ENCODE data around the gene STUM.
"Not testable (repeated sequence)": the region's sequence is repeated elsewhere in the genome, so short reads cannot be mapped to it uniquely, and the experiment has no call there.

The STUM gene

DNA sequence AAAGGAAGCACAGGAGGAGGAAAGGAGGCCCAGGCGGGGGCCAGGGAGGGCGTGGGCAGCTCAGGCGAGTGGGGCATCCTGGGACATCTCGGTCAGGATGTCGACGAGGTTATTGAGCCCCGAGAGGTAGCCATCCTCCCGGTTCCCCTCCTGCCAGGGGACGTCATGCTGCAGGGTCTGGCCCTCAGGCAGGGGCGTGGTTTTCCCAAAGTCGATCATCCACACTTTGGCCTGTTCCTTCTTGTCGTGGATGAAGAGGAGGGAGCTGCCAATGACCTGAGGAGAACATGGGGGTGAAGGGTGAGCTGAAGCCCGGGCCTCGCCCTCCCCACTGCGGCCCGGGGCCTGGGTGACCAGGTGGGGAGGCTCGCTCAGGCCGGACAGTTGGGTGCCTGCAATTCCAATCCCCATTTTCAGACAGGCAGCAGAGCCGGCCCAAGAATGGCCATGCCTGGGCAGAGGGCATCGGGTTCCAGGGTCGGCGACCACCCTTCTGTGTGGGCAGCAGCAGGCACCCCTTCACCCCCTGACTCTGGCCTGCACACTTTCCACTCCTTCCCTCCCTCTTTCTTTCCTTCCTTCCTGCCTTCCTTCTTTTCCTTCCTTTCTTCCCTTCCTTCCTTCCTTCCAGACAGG is 86.2 kb downstream of the STUM start:
- DNase-seq = no peak
- peak overlapping the region; percentile 47 for H3K27ac ChIP-seq (ENCODE audit: insufficient read depth, low read length, poor library complexity, severe bottlenecking)
- H3K36me3 ChIP-seq (ENCODE audit: control insufficient read depth, insufficient read depth, low read length) = peaks cover 64% of the 10 kb centered on the region
- H3K9me3 ChIP-seq (ENCODE audit: control insufficient read depth, low read length) = no peaks in the 10 kb centered on the region
- H3K4me1 ChIP-seq (ENCODE audit: control insufficient read depth, insufficient read depth, low read length, poor library complexity, severe bottlenecking) = peaks cover 40% of the 10 kb centered on the region
- H3K4me3 ChIP-seq (ENCODE audit: insufficient read depth, low read depth, low read length, poor library complexity, severe bottlenecking) = peak overlapping the region; percentile 37
- no peaks in the 10 kb centered on the region for H3K27me3 ChIP-seq (replicated peaks; ENCODE audit: control insufficient read depth, insufficient read depth, low read length, poor library complexity, severe bottlenecking)

DNA sequence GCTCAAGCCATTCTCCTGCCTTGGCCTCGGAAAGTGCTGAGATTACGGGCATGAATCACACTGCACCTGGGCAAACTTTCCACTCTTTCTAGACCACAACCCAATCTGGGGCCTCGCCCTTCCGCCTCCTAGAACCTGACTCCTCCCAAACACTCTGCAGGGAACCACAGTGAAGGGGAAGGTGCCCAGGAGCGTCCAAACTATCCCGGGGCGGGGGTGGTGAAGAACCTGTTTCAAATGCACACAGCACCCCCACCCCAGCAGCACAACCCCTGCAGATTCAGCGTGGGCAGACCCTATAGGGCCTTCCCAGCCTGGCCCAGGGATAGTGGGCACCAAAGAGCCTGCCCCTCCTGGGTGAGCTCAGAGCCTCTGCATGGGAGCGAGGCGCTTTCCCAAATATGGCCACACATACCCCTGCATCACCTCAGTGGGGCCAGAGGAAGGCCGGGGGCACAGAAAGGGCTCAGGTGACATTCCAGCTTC is 86.9 kb downstream of the STUM start:
- peak; percentile 29 to 38 (median 31) for DNase-seq
- Histone ChIP-seq H3K4me1 (ENCODE audit: control insufficient read depth, insufficient read depth, low read length, poor library complexity, severe bottlenecking) (peaks cover 40% of the 10 kb centered on the region), H3K4me3 (ENCODE audit: insufficient read depth, low read depth, low read length, poor library complexity, severe bottlenecking) (peak overlapping the region; percentile 37)

DNA sequence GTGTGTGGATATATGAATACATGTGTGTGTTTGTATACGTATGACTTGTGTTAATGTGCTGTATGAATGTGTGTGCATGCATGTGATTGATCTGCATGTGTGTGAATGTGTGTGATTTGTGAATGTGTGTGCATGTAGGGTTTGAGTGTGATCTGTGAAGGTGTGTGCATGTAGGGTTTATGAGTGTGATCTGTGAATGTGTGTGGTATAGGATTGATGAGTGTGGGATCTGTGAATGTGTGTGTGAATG is 88.2 kb downstream of the STUM start:
- H3K27me3 ChIP-seq (replicated peaks; ENCODE audit: control insufficient read depth, insufficient read depth, low read length, poor library complexity, severe bottlenecking) = no peaks in the 10 kb centered on the region
- no peak overlapping the region for H3K4me3 ChIP-seq (ENCODE audit: insufficient read depth, low read depth, low read length, poor library complexity, severe bottlenecking)
- peaks cover 40% of the 10 kb centered on the region for H3K4me1 ChIP-seq (ENCODE audit: control insufficient read depth, insufficient read depth, low read length, poor library complexity, severe bottlenecking)
- peaks cover 73% of the 10 kb centered on the region for H3K36me3 ChIP-seq (ENCODE audit: control insufficient read depth, insufficient read depth, low read length)
- H3K27ac ChIP-seq (ENCODE audit: insufficient read depth, low read length, poor library complexity, severe bottlenecking) = no peak overlapping the region
- H3K9me3 ChIP-seq (ENCODE audit: control insufficient read depth, low read length) = no peaks in the 10 kb centered on the region
- no peak for DNase-seq

More for the DNA sequence above, 86.9 kb downstream of the STUM start:
- H3K9me3 ChIP-seq (ENCODE audit: control insufficient read depth, low read length) = no peaks in the 10 kb centered on the region
- H3K27me3 ChIP-seq (replicated peaks; ENCODE audit: control insufficient read depth, insufficient read depth, low read length, poor library complexity, severe bottlenecking) = no peaks in the 10 kb centered on the region
- peak overlapping the region; percentile 47 for H3K27ac ChIP-seq (ENCODE audit: insufficient read depth, low read length, poor library complexity, severe bottlenecking)
- peaks cover 71% of the 10 kb centered on the region for H3K36me3 ChIP-seq (ENCODE audit: control insufficient read depth, insufficient read depth, low read length)

DNA sequence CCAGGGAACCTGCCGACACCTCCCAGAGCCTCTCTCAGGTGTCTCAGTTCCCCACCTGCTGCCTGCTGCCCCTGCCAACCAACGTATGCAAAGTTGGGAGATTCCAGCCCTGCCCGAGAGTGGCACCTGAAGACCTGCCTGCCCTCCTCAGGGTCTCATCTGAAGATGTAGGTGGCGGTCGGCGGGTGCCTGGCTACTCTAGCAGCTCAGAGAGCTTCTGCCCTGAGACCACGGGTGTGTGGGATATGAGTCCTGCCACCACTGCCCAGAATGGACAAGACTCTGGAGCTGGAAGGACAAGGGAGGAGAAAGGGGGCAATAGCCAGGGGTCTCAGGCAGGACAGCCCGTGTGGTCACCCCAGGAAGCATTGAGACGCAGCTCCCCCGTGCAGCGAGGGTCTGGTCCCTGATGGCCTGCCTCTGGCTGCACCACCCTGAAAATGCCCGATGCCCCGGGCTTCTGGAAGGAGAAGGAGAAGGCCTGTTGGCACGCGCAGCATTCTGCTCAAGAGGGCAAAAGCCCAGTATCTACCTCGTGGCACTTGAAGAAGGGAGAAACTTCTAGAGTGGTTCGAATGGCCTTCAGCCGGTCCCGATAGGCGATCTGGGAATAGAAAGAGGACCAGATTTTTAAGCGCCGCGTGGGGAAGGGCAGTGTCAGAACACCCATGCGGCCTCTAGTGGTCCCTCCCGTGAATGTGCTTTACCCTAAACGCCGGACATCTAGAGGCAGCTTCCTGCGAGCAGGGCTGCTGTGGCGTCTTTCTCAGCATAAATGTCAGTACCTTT is 88.8 kb downstream of the STUM start:
- no peaks in the 10 kb centered on the region for H3K9me3 ChIP-seq (ENCODE audit: control insufficient read depth, low read length)
- H3K4me3 ChIP-seq (ENCODE audit: insufficient read depth, low read depth, low read length, poor library complexity, severe bottlenecking) = no peak overlapping the region
- peaks cover 41% of the 10 kb centered on the region for H3K4me1 ChIP-seq (ENCODE audit: control insufficient read depth, insufficient read depth, low read length, poor library complexity, severe bottlenecking)
- H3K27me3 ChIP-seq (replicated peaks; ENCODE audit: control insufficient read depth, insufficient read depth, low read length, poor library complexity, severe bottlenecking) = no peaks in the 10 kb centered on the region
- H3K27ac ChIP-seq (ENCODE audit: insufficient read depth, low read length, poor library complexity, severe bottlenecking) = peak overlapping the region; percentile 11
- peaks cover 74% of the 10 kb centered on the region for H3K36me3 ChIP-seq (ENCODE audit: control insufficient read depth, insufficient read depth, low read length)
- no peak for DNase-seq

DNA sequence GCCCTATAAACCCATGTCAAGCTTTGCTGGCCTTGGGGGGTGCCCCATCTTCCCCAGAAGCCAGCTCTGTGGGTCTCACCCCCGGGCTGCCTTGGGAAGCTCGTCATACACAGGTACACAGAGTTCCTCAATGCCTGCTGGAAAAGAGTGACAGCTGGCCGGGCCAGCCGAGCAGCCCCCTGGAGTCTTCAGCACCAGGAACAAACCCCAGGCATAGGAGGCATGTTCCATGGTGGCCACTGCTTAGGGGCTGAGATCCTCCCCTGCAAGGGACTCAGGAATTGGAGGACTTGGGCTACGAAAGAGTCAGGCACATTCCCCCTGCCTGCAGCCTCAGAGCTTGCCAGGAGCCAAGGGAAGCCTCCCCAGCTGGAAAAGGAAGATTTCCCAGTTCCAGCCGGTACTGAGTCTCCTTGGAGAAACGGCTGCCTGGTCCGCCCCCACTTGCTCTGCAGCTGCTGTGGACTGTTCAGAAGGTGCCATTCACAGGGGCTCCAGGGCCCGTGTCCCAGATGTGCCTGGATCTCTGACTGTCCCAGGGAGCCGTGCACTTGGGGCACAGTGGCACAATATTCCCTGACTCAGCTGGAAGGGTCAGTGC is 89.5 kb downstream of the STUM start:
- no peak for DNase-seq
- Histone ChIP-seq H3K36me3 (ENCODE audit: control insufficient read depth, insufficient read depth, low read length) (peaks cover 75% of the 10 kb centered on the region), H3K27ac (ENCODE audit: insufficient read depth, low read length, poor library complexity, severe bottlenecking) (peak overlapping the region; percentile 11), H3K9me3 (ENCODE audit: control insufficient read depth, low read length) (no peaks in the 10 kb centered on the region), H3K27me3 (replicated peaks; ENCODE audit: control insufficient read depth, insufficient read depth, low read length, poor library complexity, severe bottlenecking) (no peaks in the 10 kb centered on the region), H3K4me3 (ENCODE audit: insufficient read depth, low read depth, low read length, poor library complexity, severe bottlenecking) (no peak overlapping the region), H3K4me1 (ENCODE audit: control insufficient read depth, insufficient read depth, low read length, poor library complexity, severe bottlenecking) (peaks cover 49% of the 10 kb centered on the region)

DNA sequence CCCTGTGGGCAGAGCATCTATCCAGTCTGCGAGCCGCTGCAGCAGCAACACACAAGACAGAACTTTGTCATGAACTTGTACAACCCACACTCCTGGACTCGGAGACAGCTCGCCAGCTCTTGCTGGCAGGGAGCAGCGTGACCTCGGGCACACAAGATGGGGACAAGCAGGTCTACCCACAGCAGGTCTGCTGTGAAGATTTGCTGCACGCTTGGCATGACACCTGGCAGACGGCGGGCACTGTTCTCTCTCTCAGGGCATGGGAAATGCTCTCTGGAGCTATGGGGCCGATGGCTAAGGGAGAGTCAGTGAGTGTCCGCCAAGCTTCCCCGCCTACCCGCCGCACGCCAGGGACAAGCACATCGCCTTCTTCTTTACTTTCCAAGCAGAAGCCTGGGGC is 90.0 kb downstream of the STUM start:
- Histone ChIP-seq H3K27me3 (replicated peaks; ENCODE audit: control insufficient read depth, insufficient read depth, low read length, poor library complexity, severe bottlenecking) (no peaks in the 10 kb centered on the region), H3K36me3 (ENCODE audit: control insufficient read depth, insufficient read depth, low read length) (peaks cover 70% of the 10 kb centered on the region), H3K9me3 (ENCODE audit: control insufficient read depth, low read length) (no peaks in the 10 kb centered on the region), H3K4me1 (ENCODE audit: control insufficient read depth, insufficient read depth, low read length, poor library complexity, severe bottlenecking) (peaks cover 50% of the 10 kb centered on the region), H3K27ac (ENCODE audit: insufficient read depth, low read length, poor library complexity, severe bottlenecking) (no peak overlapping the region), H3K4me3 (ENCODE audit: insufficient read depth, low read depth, low read length, poor library complexity, severe bottlenecking) (no peak overlapping the region)
- DNase-seq = no peak

DNA sequence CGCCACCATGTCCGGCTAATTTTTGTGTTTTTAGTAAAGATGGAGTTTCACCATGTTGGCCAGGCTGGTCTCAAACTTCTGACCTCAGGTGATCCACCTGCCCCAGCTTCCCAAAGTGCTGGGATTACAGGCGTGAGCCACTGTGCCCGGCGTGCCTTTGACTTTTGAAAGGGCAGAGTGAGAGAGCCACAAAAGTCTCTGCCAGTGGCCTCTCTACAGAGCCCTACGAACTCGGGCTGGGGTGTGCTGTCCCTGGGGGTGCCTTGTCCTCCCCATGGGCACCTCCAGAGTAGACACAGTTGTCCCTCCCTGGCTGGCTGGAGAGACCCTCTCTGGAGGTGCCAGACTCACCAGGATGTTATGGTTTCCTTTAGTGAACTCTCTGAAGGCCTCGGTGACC is 90.6 kb downstream of the STUM start:
- Histone ChIP-seq H3K36me3 (ENCODE audit: control insufficient read depth, insufficient read depth, low read length) (peaks cover 73% of the 10 kb centered on the region), H3K4me1 (ENCODE audit: control insufficient read depth, insufficient read depth, low read length, poor library complexity, severe bottlenecking) (peaks cover 50% of the 10 kb centered on the region)
- not testable (repeated sequence) for H3K27ac ChIP-seq (ENCODE audit: insufficient read depth, low read length, poor library complexity, severe bottlenecking); H3K4me3 ChIP-seq (ENCODE audit: insufficient read depth, low read depth, low read length, poor library complexity, severe bottlenecking); H3K9me3 ChIP-seq (ENCODE audit: control insufficient read depth, low read length); H3K27me3 ChIP-seq (replicated peaks; ENCODE audit: control insufficient read depth, insufficient read depth, low read length, poor library complexity, severe bottlenecking); DNase-seq

DNA sequence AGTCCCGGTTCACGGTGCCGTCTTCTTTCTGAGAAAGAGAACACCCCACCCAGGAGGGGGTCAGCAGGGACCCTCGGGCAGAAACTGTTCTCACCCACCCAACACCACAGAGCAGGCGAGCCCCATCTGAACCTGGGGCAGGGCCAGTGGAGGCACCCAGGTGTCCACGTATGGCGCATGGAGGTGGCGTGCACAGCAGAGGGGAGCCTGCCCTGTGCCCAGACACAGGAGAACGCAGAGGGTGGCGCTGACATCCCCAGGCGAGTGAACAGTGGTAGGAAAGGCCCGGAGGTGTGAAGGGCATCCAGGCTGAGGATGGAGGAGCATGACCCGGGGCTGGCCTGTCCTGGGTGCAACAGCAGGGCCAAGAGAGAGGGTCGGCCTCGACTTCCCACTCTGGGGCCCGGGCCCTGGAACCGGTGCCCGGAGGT is 91.1 kb downstream of the STUM start:
- no peak for DNase-seq
- peaks cover 50% of the 10 kb centered on the region for H3K4me1 ChIP-seq (ENCODE audit: control insufficient read depth, insufficient read depth, low read length, poor library complexity, severe bottlenecking)
- H3K36me3 ChIP-seq (ENCODE audit: control insufficient read depth, insufficient read depth, low read length) = peaks cover 73% of the 10 kb centered on the region
- no peak overlapping the region for H3K4me3 ChIP-seq (ENCODE audit: insufficient read depth, low read depth, low read length, poor library complexity, severe bottlenecking)
- no peaks in the 10 kb centered on the region for H3K9me3 ChIP-seq (ENCODE audit: control insufficient read depth, low read length)
- H3K27ac ChIP-seq (ENCODE audit: insufficient read depth, low read length, poor library complexity, severe bottlenecking) = no peak overlapping the region
- no peaks in the 10 kb centered on the region for H3K27me3 ChIP-seq (replicated peaks; ENCODE audit: control insufficient read depth, insufficient read depth, low read length, poor library complexity, severe bottlenecking)

DNA sequence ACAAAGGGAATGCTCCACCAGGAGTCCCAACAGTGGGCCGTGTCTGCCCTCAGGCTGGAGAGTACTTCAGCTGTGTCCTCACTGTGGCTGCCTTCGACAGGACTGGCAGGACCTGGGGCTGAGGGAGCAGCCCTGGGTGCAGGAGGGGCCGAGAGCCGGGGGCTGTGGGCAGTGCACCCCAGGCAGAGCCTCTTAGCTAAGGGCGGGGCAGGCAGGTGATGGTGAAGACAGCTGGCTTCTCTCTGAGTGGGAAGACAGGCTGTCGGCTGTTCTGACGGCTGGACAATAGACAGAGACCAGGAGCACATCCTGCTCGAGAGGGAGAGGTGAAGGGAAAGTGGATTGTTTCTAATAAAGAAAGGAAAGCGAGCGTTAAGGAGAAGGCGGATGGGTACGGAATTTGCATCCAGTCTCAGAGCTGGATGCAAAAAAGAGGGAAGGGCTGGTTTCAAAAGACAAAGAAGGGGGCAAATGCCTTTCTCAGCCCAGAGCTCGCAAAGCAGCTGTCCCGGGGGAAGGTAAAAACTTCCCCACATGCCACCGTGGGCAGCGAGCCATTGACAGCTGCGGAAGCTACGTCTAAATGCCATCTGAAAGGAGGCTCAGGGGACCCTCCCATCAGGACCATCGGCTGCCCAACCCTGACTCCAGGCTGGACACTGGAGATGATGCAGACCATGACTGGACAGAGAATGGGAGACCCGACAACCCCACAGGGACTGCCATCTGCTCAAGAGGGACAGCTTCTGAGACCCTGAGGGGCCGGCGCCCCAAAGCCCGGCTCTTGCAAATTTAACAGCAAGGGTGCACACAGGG is 92.0 kb downstream of the STUM start:
- peaks cover 50% of the 10 kb centered on the region for H3K4me1 ChIP-seq (ENCODE audit: control insufficient read depth, insufficient read depth, low read length, poor library complexity, severe bottlenecking)
- H3K27me3 ChIP-seq (replicated peaks; ENCODE audit: control insufficient read depth, insufficient read depth, low read length, poor library complexity, severe bottlenecking) = no peaks in the 10 kb centered on the region
- no peak overlapping the region for H3K27ac ChIP-seq (ENCODE audit: insufficient read depth, low read length, poor library complexity, severe bottlenecking)
- H3K9me3 ChIP-seq (ENCODE audit: control insufficient read depth, low read length) = no peaks in the 10 kb centered on the region
- no peak overlapping the region for H3K4me3 ChIP-seq (ENCODE audit: insufficient read depth, low read depth, low read length, poor library complexity, severe bottlenecking)
- no peak for DNase-seq
- peaks cover 78% of the 10 kb centered on the region for H3K36me3 ChIP-seq (ENCODE audit: control insufficient read depth, insufficient read depth, low read length)
